Activated CD4-positive, alpha-beta memory T cell treated with anti-CD3 and anti-CD28 coated beads for 36 hours (primary cell): ENCODE data around the gene FOXP1. TPM values are rescaled to one million over a fixed set of nuclear protein-coding genes. Genes with fewer than 3 reads are reported as not detected.

ENCODE experiments used
- CTCF ChIA-PET: fragments of 350-600 bp; sonication (Branson Sonifier 250); formaldehyde crosslinking; loops from one replicate; lab custom pipeline; 2021; ENCODE audit warnings: antibody characterized with exemption, inconsistent platforms; lab: Charles Lee
- POLR2A ChIA-PET: fragments of 350-600 bp; sonication (Branson Sonifier 250); formaldehyde crosslinking; loops from one replicate; lab custom pipeline; 2021; ENCODE audit warnings: antibody characterized with exemption; lab: Charles Lee
- DNase-seq: peaks from one replicate; pipeline ENCODE4 v3.0.0-alpha.2; 2020
- H3K27ac Mint-ChIP-seq: one replicate; pipeline ENCODE4 v1.8.0; 2021; ENCODE audit warnings: mixed read lengths
- H3K27me3 Mint-ChIP-seq: one replicate; pipeline ENCODE4 v1.8.0; 2021; ENCODE audit warnings: mixed read lengths
- H3K36me3 Mint-ChIP-seq: one replicate; pipeline ENCODE4 v1.8.0; 2021; ENCODE audit warnings: mixed read lengths
- H3K4me1 Mint-ChIP-seq: one replicate; pipeline ENCODE4 v1.8.0; 2021; ENCODE audit warnings: low read depth, mixed read lengths
- H3K4me3 Mint-ChIP-seq: one replicate; pipeline ENCODE4 v1.8.0; 2021; ENCODE audit warnings: mild to moderate bottlenecking, mixed read lengths
- H3K9me3 Mint-ChIP-seq: one replicate; pipeline ENCODE4 v1.8.0; 2021; ENCODE audit warnings: mixed read lengths
- intact Hi-C: fragments of 100-400 bp; cut with micrococcal nuclease; formaldehyde crosslinking; loops from one replicate; pipeline ENCODE4 v1.15.1; 2023
- total RNA-seq, 2 experiments: library from RNA; stranded (reverse); gene quantifications; one replicate each; pipeline ENCODE4 v1.2.3, GENCODE V29; 2021

FOXP1 gene
- total RNA-seq, 2 experiments from 2014 or later, result 94.4 to 102 TPM

DNA sequence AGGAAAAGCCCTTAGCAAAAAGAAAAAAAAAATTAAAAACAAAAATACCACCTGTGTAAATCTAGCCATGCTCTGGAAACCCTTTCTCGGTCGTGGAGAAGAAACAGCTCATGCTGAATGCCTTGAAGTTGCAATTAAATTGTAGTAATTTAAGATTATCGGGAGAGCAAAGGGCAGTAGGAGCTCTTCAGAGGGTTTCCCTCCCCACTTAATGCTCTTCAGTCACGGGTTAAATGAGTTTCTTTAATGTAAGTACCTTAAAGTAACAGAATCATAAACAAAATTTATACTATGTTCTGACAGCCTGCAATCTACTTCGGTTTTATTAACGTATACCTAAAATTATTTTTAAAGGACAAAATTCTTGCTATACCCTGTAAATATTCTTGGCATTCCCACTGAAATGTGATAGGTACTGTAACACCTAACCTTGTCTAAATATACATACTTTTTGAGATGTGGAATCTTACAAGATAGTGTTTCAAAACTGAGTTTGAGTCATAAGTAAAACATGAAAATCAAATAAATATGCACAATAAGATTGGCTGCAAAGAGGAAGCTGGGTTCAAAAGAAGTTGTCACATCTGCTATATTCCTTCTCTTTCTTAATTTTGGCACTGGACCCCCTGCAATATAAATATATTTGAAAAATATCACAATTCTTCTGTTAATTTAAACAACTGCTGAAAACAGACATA is 5.3 kb downstream of the FOXP1 start:
- POLR2A ChIA-PET, result no interaction called here
- H3K9me3 Mint-ChIP-seq, result no peaks in the 10 kb centered on the region
- H3K27ac Mint-ChIP-seq, result no peak overlapping the region
- no peaks in the 10 kb centered on the region for H3K27me3 Mint-ChIP-seq
- intact Hi-C loops, result no loop called here
- peaks cover 26% of the 10 kb centered on the region for H3K4me1 Mint-ChIP-seq
- no peak for DNase-seq
- CTCF ChIA-PET, result no interaction called here
- H3K4me3 Mint-ChIP-seq, result no peak overlapping the region
- H3K36me3 Mint-ChIP-seq, result peaks cover 12% of the 10 kb centered on the region

DNA sequence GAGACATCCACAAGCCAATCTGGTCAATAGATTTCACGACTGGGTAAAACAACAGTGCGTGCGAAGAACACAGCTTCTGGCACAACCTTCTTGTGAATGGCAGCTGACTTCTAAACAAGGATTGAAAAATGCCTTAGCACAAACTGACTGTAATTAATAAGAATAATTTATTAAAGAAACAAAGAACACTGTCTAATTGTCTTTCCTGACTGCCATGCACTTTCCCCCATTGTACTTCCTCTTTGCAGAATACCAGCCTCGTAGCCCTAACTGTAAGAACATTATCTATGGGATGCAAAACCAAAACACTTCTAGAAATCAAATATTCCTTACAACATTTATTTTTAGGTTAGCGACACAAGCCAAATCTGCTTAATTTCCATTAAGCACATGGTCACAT is 6.5 kb downstream of the FOXP1 start:
- no peak for DNase-seq
- Mint-ChIP-seq H3K9me3 (no peaks in the 10 kb centered on the region), H3K27ac (no peak overlapping the region), H3K27me3 (no peaks in the 10 kb centered on the region), H3K36me3 (peaks cover 7% of the 10 kb centered on the region), H3K4me1 (peaks cover 26% of the 10 kb centered on the region), H3K4me3 (no peak overlapping the region)
- POLR2A ChIA-PET, result no interaction called here
- intact Hi-C loops, result no loop called here
- CTCF ChIA-PET, result no interaction called here

DNA sequence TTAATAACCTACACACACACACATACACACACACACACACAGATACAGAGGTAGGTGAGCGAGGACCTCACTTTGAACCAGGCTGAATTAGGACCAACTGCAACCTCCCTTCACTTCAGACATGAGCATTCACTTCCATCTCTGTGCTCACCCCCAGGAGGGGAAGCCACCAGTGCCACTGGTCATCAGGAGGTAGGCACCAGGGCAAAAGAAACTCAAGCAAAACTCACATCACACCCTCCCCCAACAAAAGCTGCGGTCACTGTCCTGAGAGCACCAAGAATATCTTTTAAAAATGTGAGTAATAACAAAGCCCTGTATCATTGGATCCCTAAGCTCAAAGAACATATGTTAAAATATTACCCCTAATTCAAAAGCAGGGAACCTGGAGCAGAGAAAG is 8.1 kb downstream of the FOXP1 start:
- H3K4me3 Mint-ChIP-seq, result no peak overlapping the region
- intact Hi-C loops, result no loop called here
- peaks cover 6% of the 10 kb centered on the region for H3K36me3 Mint-ChIP-seq
- peaks cover 18% of the 10 kb centered on the region for H3K4me1 Mint-ChIP-seq
- H3K27ac Mint-ChIP-seq, result no peak overlapping the region
- ChIA-PET POLR2A (no interaction called here), CTCF (no interaction called here)
- no peaks in the 10 kb centered on the region for H3K9me3 Mint-ChIP-seq
- DNase-seq, result no peak
- no peaks in the 10 kb centered on the region for H3K27me3 Mint-ChIP-seq

DNA sequence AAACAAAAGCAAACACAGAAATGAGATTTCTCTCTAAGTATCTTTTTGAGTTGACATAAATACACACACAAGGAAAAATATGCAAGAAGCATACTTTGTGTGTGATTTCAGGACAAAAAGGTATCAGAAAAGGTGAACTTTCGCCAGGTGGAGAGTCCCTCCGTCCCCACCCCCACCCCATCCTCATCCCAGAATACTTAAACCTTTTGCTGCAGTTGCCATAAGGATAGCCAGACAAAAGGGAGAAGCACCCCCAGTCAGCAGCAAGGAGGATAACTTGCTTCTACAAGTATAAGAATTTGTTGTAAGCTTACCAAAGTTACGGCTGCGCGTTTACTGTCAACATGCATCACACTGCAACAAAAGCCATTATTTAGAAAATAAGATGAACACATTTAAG is 10.3 kb downstream of the FOXP1 start:
- intact Hi-C loops, result no loop called here
- Mint-ChIP-seq H3K27me3 (no peaks in the 10 kb centered on the region), H3K36me3 (peaks cover 6% of the 10 kb centered on the region), H3K9me3 (no peaks in the 10 kb centered on the region), H3K4me1 (peaks cover 3% of the 10 kb centered on the region), H3K27ac (no peak overlapping the region), H3K4me3 (no peak overlapping the region)
- DNase-seq, result no peak
- ChIA-PET CTCF (interaction anchor here (0.6 kb wide), 1 partner anchor 1445 kb away, joined by 3 read pairs; no protein-coding TSS in a partner anchor), POLR2A (no interaction called here)

DNA sequence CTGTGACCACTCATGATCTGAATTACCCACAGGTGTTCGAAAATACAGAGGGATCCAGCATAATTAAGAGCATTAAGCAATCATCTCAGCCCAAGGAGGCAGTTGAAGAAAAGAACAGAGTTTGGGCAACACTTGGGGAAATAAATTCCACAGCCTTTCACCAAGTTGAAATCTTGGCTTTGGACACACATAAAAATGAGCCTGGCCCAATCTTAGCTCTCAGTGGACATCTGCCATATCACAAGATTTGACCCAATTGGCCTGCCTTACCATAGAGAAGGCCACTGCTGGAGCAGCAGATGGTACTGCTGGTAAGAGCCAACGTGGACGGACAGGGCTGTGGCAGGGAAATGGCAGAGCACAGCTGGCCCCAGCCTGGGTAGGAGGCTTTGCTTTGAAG is 13.0 kb downstream of the FOXP1 start:
- ChIA-PET CTCF (no interaction called here), POLR2A (no interaction called here)
- H3K4me3 Mint-ChIP-seq, result no peak overlapping the region
- H3K4me1 Mint-ChIP-seq, result peaks cover 2% of the 10 kb centered on the region
- H3K27me3 Mint-ChIP-seq, result no peaks in the 10 kb centered on the region
- H3K36me3 Mint-ChIP-seq, result peaks cover 11% of the 10 kb centered on the region
- DNase-seq, result no peak
- intact Hi-C loops, result no loop called here
- H3K9me3 Mint-ChIP-seq, result no peaks in the 10 kb centered on the region
- H3K27ac Mint-ChIP-seq, result no peak overlapping the region

DNA sequence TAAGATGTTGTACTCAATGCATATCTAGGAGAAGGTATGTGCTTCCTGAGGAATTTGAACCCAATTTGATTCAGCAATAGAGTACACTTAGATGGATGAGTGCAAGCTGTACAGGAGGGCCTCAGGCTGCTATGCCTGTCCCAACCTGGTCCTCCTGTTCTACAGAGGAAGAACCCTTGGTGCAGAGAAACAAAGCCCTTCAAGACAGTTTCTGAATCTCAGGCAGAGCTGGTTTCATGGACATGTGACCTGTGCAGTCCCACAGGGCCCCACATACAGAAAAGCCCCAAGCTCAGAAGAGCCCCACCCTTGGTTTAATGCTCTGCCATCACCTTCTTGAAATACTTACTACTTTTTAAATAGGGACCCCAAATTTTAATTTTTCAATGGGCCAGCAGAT is 15.3 kb downstream of the FOXP1 start:
- intact Hi-C loops, result no loop called here
- Mint-ChIP-seq H3K4me1 (peaks cover 2% of the 10 kb centered on the region), H3K27me3 (no peaks in the 10 kb centered on the region), H3K4me3 (no peak overlapping the region), H3K36me3 (peaks cover 10% of the 10 kb centered on the region), H3K9me3 (no peaks in the 10 kb centered on the region), H3K27ac (no peak overlapping the region)
- ChIA-PET POLR2A (interaction anchor here (0.6 kb wide), 1 partner anchor 12 kb away, joined by 3 read pairs; no protein-coding TSS in a partner anchor), CTCF (no interaction called here)
- DNase-seq, result no peak

DNA sequence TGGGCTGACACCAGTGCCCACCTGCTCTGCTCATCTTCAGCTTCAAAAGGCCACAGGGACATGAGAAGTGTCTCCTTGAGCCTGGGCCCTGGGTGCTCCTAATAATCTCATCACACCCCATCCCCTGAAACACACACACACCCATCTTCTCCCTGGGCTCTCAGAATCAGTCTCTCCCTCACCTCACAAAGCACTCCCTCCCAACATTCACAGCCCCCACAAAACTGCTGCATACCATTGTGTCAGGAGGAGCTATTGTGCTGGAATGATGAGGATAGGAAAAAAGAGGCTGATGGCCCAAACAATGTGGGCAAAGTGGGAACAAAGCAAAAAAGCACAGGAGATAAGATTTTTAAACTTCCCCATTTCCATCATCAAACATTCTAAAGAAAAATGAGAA is 16.8 kb downstream of the FOXP1 start:
- Mint-ChIP-seq H3K4me3 (no peak overlapping the region), H3K36me3 (peaks cover 10% of the 10 kb centered on the region), H3K27me3 (no peaks in the 10 kb centered on the region), H3K9me3 (no peaks in the 10 kb centered on the region), H3K4me1 (peaks cover 2% of the 10 kb centered on the region), H3K27ac (no peak overlapping the region)
- ChIA-PET POLR2A (no interaction called here), CTCF (no interaction called here)
- no peak for DNase-seq
- intact Hi-C loops, result no loop called here

DNA sequence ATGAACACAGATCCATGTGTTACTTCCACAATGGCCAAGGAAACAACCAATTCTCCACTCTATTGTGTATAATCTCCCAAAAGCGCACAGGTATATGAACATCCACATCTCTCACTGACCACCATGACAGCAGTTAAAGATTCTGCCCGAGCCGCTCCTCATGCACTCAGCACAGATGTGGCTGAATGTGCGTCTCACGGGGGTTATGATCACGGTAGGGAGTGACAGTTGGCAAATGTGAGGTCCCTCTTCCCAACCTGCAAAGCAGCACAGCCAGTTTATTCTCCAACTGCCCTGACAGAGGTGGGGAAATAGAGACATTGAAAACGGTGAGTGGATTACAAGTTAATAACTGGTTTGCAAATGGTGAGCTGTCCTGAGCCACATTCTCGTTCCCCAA is 17.6 kb downstream of the FOXP1 start:
- ChIA-PET POLR2A (no interaction called here), CTCF (no interaction called here)
- H3K9me3 Mint-ChIP-seq, result no peaks in the 10 kb centered on the region
- no peak for DNase-seq
- H3K27me3 Mint-ChIP-seq, result no peaks in the 10 kb centered on the region
- no peak overlapping the region for H3K4me3 Mint-ChIP-seq
- peaks cover 2% of the 10 kb centered on the region for H3K4me1 Mint-ChIP-seq
- peaks cover 12% of the 10 kb centered on the region for H3K36me3 Mint-ChIP-seq
- H3K27ac Mint-ChIP-seq, result no peak overlapping the region
- intact Hi-C loops, result no loop called here

DNA sequence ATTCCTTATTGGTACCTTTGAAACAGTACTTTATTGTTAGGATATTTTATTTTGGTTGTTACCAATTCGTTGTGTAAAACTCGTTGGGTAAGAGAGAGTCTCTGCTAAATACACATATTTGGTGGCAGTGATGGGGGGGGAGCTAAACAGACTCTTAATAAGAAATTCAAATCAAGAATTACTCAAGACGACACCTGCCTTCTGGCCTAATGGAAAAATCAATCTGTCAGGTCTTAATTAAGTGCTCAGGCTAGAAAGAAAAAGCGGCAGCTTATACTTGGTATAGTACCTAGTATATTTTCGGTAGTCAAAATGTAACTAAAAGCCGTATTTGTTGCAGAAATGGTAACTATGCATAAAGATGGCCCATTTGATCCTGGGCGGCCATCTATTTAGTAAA is 18.2 kb downstream of the FOXP1 start:
- Mint-ChIP-seq H3K4me3 (no peak overlapping the region), H3K9me3 (no peaks in the 10 kb centered on the region), H3K36me3 (peaks cover 15% of the 10 kb centered on the region), H3K27ac (no peak overlapping the region), H3K4me1 (peaks cover 2% of the 10 kb centered on the region), H3K27me3 (no peaks in the 10 kb centered on the region)
- intact Hi-C loops, result no loop called here
- POLR2A ChIA-PET, result no interaction called here
- CTCF ChIA-PET, result no interaction called here
- no peak for DNase-seq

DNA sequence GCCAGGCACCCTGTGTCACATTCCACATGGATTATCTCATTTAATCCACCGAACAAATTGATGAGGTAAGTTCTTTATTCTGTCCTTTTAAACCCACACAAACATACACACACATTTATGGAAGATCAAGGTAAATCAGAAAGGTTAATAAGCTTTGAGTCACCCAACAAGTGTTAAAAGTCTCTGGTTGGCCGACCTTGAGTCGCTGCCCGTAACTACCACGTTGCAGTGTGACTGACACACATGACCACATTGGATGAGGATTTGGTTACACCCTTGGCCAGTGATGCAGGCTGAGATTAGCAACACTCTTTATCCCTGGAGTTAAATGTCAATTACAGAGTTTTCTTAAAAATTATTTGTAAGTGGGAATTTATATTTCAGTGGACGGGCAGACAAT is 19.2 kb downstream of the FOXP1 start:
- H3K4me3 Mint-ChIP-seq, result no peak overlapping the region
- CTCF ChIA-PET, result no interaction called here
- H3K4me1 Mint-ChIP-seq, result peaks cover 2% of the 10 kb centered on the region
- no peak for DNase-seq
- H3K36me3 Mint-ChIP-seq, result peaks cover 15% of the 10 kb centered on the region
- intact Hi-C loops, result no loop called here
- no peak overlapping the region for H3K27ac Mint-ChIP-seq
- no peaks in the 10 kb centered on the region for H3K9me3 Mint-ChIP-seq
- no peaks in the 10 kb centered on the region for H3K27me3 Mint-ChIP-seq
- POLR2A ChIA-PET, result no interaction called here

DNA sequence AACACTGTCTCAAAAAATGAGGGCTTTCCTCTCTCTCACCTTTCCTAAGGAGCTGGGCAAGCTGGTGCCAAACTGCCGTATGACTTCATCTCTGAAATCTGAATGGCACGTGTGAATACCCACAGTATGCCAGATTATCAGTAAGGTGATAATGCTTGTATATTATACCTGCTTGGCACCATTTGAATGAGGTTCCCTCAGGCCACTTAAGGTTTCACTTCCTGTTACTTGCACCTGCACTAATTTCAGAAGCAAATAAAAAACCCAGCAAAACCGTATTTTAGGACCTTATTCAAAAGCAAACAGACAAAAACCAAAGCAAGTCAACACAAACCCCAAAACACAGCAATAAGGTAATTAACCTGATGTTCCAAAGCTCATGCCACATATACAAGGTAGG is 19.7 kb downstream of the FOXP1 start:
- no peaks in the 10 kb centered on the region for H3K27me3 Mint-ChIP-seq
- peaks cover 2% of the 10 kb centered on the region for H3K4me1 Mint-ChIP-seq
- no peak overlapping the region for H3K4me3 Mint-ChIP-seq
- H3K27ac Mint-ChIP-seq, result no peak overlapping the region
- CTCF ChIA-PET, result no interaction called here
- no peak for DNase-seq
- intact Hi-C loops, result no loop called here
- POLR2A ChIA-PET, result no interaction called here
- H3K9me3 Mint-ChIP-seq, result no peaks in the 10 kb centered on the region
- H3K36me3 Mint-ChIP-seq, result peaks cover 15% of the 10 kb centered on the region

DNA sequence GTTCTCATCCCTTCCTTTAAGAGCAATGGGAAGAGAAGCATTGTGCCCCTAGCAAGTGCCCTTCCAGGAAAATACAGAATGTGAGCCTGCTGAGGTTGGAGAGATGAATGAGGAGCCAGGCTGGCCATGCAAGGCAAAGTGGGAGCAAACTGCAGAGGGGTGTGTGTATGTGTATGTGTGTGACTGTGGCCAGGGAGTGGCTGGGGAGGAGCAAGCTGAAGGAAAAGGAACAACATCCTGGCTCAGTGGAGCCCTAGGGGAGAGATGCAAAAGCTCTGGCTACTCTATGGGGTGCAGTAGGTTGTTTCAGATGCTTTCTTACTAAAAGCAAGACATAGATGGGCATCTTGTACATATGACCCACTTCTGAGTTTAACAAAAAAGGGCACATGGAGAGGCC is 20.6 kb downstream of the FOXP1 start:
- ChIA-PET POLR2A (no interaction called here), CTCF (no interaction called here)
- H3K27ac Mint-ChIP-seq, result no peak overlapping the region
- H3K27me3 Mint-ChIP-seq, result no peaks in the 10 kb centered on the region
- no peak for DNase-seq
- intact Hi-C loops, result no loop called here
- peaks cover 15% of the 10 kb centered on the region for H3K36me3 Mint-ChIP-seq
- H3K4me1 Mint-ChIP-seq, result no peaks in the 10 kb centered on the region
- H3K4me3 Mint-ChIP-seq, result no peak overlapping the region
- no peaks in the 10 kb centered on the region for H3K9me3 Mint-ChIP-seq

DNA sequence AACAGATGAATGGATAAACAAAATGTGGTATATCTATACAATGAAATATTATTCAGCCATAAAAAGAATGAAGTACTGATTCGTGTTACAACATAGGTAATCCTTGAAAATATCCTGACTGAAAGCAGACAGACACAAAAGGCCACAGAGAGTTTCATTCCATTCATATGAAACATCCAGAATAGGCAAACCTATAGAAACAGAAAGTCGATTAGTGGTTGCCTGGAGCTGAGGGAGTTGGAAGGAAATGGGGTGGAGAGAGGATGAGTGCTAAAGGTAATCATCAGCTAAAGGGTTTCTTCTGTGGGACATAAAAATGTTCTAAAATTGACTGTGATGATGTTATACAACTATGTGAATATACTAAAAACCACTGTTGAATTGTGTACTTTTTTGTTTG is 22.9 kb downstream of the FOXP1 start:
- Mint-ChIP-seq H3K9me3 (no peaks in the 10 kb centered on the region), H3K4me3 (no peak overlapping the region), H3K27ac (no peak overlapping the region), H3K36me3 (peaks cover 8% of the 10 kb centered on the region), H3K4me1 (no peaks in the 10 kb centered on the region), H3K27me3 (no peaks in the 10 kb centered on the region)
- ChIA-PET CTCF (no interaction called here), POLR2A (no interaction called here)
- intact Hi-C loops, result no loop called here
- no peak for DNase-seq
